SK-N-SH treated with all-trans-retinoic acid at 6 μM for 48 hours (cell line): ENCODE measurements around the gene MYO5C.

ENCODE experiments used
- ATAC-seq: fragments of 200-7000 bp; cut with Tn5 transposase; 3 replicates; pipeline ENCODE4 v1.9.1; 2020; ENCODE audit warnings: mild to moderate bottlenecking, moderate library complexity
- CREB5 ChIP-seq: fragments of 250-450 bp; sonication (Bioruptor Pico); IDR thresholded peaks from 2 replicates; pipeline ENCODE4 v1.5.1; 2020; ENCODE audit warnings: low read depth, mild to moderate bottlenecking, moderate library complexity
- CSDC2 ChIP-seq: fragments of 250-450 bp; sonication (Bioruptor Pico); IDR thresholded peaks from 2 replicates; pipeline ENCODE4 v1.5.0; 2020; ENCODE audit warnings: mild to moderate bottlenecking, moderate library complexity
- CSRNP3 ChIP-seq: fragments of 250-450 bp; sonication (Bioruptor Pico); IDR thresholded peaks from 2 replicates; pipeline ENCODE4 v1.5.1; 2021; ENCODE audit warnings: mild to moderate bottlenecking, moderate library complexity
- ESRRG ChIP-seq: fragments of 250-450 bp; sonication (Bioruptor Pico); IDR thresholded peaks from 2 replicates; pipeline ENCODE4 v1.6.1; 2021; ENCODE audit warnings: mild to moderate bottlenecking
- GLIS3 ChIP-seq: fragments of 250-450 bp; sonication (Bioruptor Pico); IDR thresholded peaks from 2 replicates; pipeline ENCODE4 v1.5.0; 2020; ENCODE audit warnings: mild to moderate bottlenecking, moderate library complexity
- ISL1 ChIP-seq: fragments of 250-450 bp; sonication (Bioruptor Pico); IDR thresholded peaks from 2 replicates; pipeline ENCODE4 v2.1.2; 2022; ENCODE audit warnings: mild to moderate bottlenecking, moderate library complexity
- OSR1 ChIP-seq: fragments of 250-450 bp; sonication (Bioruptor Pico); IDR thresholded peaks from 2 replicates; pipeline ENCODE4 v1.8.0; 2022; ENCODE audit warnings: moderate library complexity, mild to moderate bottlenecking, inconsistent platforms
- PATZ1 ChIP-seq: fragments of 250-450 bp; sonication (Bioruptor Pico); IDR thresholded peaks from 2 replicates; pipeline ENCODE4 v1.8.0; 2020; ENCODE audit warnings: mild to moderate bottlenecking, moderate library complexity, borderline replicate concordance
- RARB ChIP-seq: fragments of 250-450 bp; sonication (Bioruptor Pico); IDR thresholded peaks from 2 replicates; pipeline ENCODE4 v1.8.0; 2021; ENCODE audit warnings: mild to moderate bottlenecking, moderate library complexity
- SNAI2 ChIP-seq: fragments of 250-450 bp; sonication (Bioruptor Pico); IDR thresholded peaks from 2 replicates; pipeline ENCODE4 v1.5.0; 2020; ENCODE audit warnings: mild to moderate bottlenecking, moderate library complexity
- TCF4 ChIP-seq: fragments of 250-450 bp; sonication (Bioruptor Pico); IDR thresholded peaks from 2 replicates; pipeline ENCODE4 v1.8.0; 2021; ENCODE audit warnings: mild to moderate bottlenecking, moderate library complexity, borderline replicate concordance
- TOX ChIP-seq: fragments of 250-450 bp; sonication (Bioruptor Pico); IDR thresholded peaks from 2 replicates; pipeline ENCODE4 v1.8.0; 2021; ENCODE audit warnings: mild to moderate bottlenecking, moderate library complexity, borderline replicate concordance
- TSHZ2 ChIP-seq: fragments of 250-450 bp; sonication (Bioruptor Pico); IDR thresholded peaks from 2 replicates; pipeline ENCODE4 v1.5.0; 2020; ENCODE audit warnings: mild to moderate bottlenecking, moderate library complexity
- ZC3H10 ChIP-seq: fragments of 250-450 bp; sonication (Bioruptor Pico); IDR thresholded peaks from 2 replicates; pipeline ENCODE4 v1.5.1; 2021; ENCODE audit warnings: mild to moderate bottlenecking, moderate library complexity
- ZFP30 ChIP-seq: fragments of 450-650 bp; formaldehyde crosslinking; IDR thresholded peaks from 2 replicates; pipeline ENCODE4 v1.5.0; 2022; ENCODE audit warnings: mild to moderate bottlenecking, moderate library complexity
- ZNF565 ChIP-seq: fragments of 450-650 bp; formaldehyde crosslinking; conservative IDR thresholded peaks from 2 replicates; pipeline ENCODE4 v1.5.0; 2020; ENCODE audit warnings: low read depth, mild to moderate bottlenecking, moderate library complexity
- ZNF8 ChIP-seq: fragments of 450-650 bp; formaldehyde crosslinking; IDR thresholded peaks from 2 replicates; pipeline ENCODE4 v1.5.0; 2020; ENCODE audit warnings: mild to moderate bottlenecking, moderate library complexity

MYO5C gene

GRCh38 chr15:52162876-52163275 is 132.7 kb downstream of the MYO5C start:
- no peak for ATAC-seq
- TF ChIP-seq CSDC2 (CRISPR knock-in tag) (no peak), ZNF8 (CRISPR knock-in tag) (no peak), TSHZ2 (no peak), CREB5 (CRISPR knock-in tag) (no peak), ZNF565 (CRISPR knock-in tag) (no peak), ESRRG (CRISPR knock-in tag) (no peak), ZC3H10 (CRISPR knock-in tag) (no peak), SNAI2 (CRISPR knock-in tag) (no peak), TOX (CRISPR knock-in tag) (no peak), OSR1 (CRISPR knock-in tag) (no peak), CSRNP3 (CRISPR knock-in tag) (no peak), GLIS3 (no peak), ISL1 (CRISPR knock-in tag) (no peak), TCF4 (no peak), PATZ1 (CRISPR knock-in tag) (no peak), RARB (CRISPR knock-in tag) (no peak)

GRCh38 chr15:52162260-52162659 is 133.3 kb downstream of the MYO5C start:
- TF ChIP-seq ZNF8 (CRISPR knock-in tag) (no peak), TOX (CRISPR knock-in tag) (no peak), ISL1 (CRISPR knock-in tag) (no peak), ESRRG (CRISPR knock-in tag) (no peak), TCF4 (no peak), CREB5 (CRISPR knock-in tag) (no peak), ZFP30 (CRISPR knock-in tag) (no peak), SNAI2 (CRISPR knock-in tag) (no peak)

GRCh38 chr15:52161406-52161966 is 134.1 kb downstream of the MYO5C start:
- no peak for TF ChIP-seq PATZ1 (CRISPR knock-in tag)
- no peak for ATAC-seq

More at GRCh38 chr15:52162260-52162659, 133.3 kb downstream of the MYO5C start:
- no peak for ATAC-seq
